ENCODE measurements around the gene OLFML2B.

OLFML2B gene

GRCh38 chr1:162003830-162004215 lies 19.8 kb downstream of the OLFML2B start:
- no peak for FAIRE-seq

GRCh38 chr1:162003061-162003829 lies 20.4 kb downstream of the OLFML2B start:
- FAIRE-seq: no peak

- FAIRE-seq: no peak
Observed at GRCh38 chr1:162000053-162000420, 23.6 kb downstream of the OLFML2B start.

- FAIRE-seq: no peak
Observed at GRCh38 chr1:161999301-162000052, 24.2 kb downstream of the OLFML2B start.

GRCh38 chr1:161998811-161999210 lies 24.9 kb downstream of the OLFML2B start:
- FAIRE-seq: no peak

- FAIRE-seq: no peak
Observed at GRCh38 chr1:161997152-161997551, 26.5 kb downstream of the OLFML2B start.

- FAIRE-seq: no peak
Observed at GRCh38 chr1:161994175-161994668, 29.4 kb downstream of the OLFML2B start.

GRCh38 chr1:161993576-161993975 lies 30.1 kb downstream of the OLFML2B start:
- no peak for FAIRE-seq

GRCh38 chr1:161989786-161990185 lies 33.9 kb downstream of the OLFML2B start:
- no peak for FAIRE-seq

- no peak for FAIRE-seq
Observed at GRCh38 chr1:161989108-161989507, 34.6 kb downstream of the OLFML2B start.

- no peak for FAIRE-seq
Observed at GRCh38 chr1:161988413-161988812, 35.3 kb downstream of the OLFML2B start.

- FAIRE-seq: no peak
Observed at GRCh38 chr1:161987872-161988271, 35.8 kb downstream of the OLFML2B start.

GRCh38 chr1:161987303-161987702 lies 36.4 kb downstream of the OLFML2B start:
- no peak for FAIRE-seq

GRCh38 chr1:161986328-161986727 lies 37.3 kb downstream of the OLFML2B start:
- no peak for FAIRE-seq

- no peak for FAIRE-seq
Observed at GRCh38 chr1:161985301-161985822, 38.3 kb downstream of the OLFML2B start.

GRCh38 chr1:161983725-161984124 lies 39.9 kb downstream of the OLFML2B start:
- no peak for FAIRE-seq

- no peak for FAIRE-seq
Observed at GRCh38 chr1:161982917-161983316, 40.8 kb downstream of the OLFML2B start.

- FAIRE-seq: no peak
Observed at GRCh38 chr1:161982507-161982895, 41.2 kb downstream of the OLFML2B start.

- no peak for FAIRE-seq
Observed at GRCh38 chr1:161981735-161982506, 41.7 kb downstream of the OLFML2B start.

- FAIRE-seq: no peak
Observed at GRCh38 chr1:161981126-161981525, 42.5 kb downstream of the OLFML2B start.

GRCh38 chr1:161978011-161978790 lies 45.5 kb downstream of the OLFML2B start:
- no peak for FAIRE-seq

Measured in islet of Langerhans (tissue), 1 donor.